H1 (cell line): ENCODE results near the gene CXCL16. TPM values are rescaled to one million over a fixed set of nuclear protein-coding genes. Genes with fewer than 3 reads are reported as not detected.

Experiments
- JUND ChIP-seq: IDR thresholded peaks from 2 replicates; pipeline ENCODE4 v1.6.1; 2011; ENCODE audit warnings: mild to moderate bottlenecking, improper control_type of control experiment, low read length
- polyA plus RNA-seq, 7 experiments: library from polyadenylated mRNA; depleted of rRNA in 3 of 7; stranded (reverse) in 5 of 7; unstranded in 2 of 7; fragments of >200 nt in 5 of 7; fragments of 200-250 nt in 2 of 7; gene quantifications; 1 replicate in 5 of 7; 2 replicates in 1 of 7; 4 replicates in 1 of 7; pipeline versions ENCODE4 v1.2.1 to v1.2.3, GENCODE V29; 2011 to 2013; ENCODE audit warnings: missing spikeins in 2 of 7, mixed read lengths in 2 of 7
- total RNA-seq: library from RNA; stranded (reverse); fragmentation: NEBNext Ultra II Directional; extraction: Animal tissue kit (Norgen Biotek cat#: 25700); gene quantifications from 2 replicates; pipeline ENCODE4 v1.2.1, GENCODE V29; 2021

Gene CXCL16
- total and polyA plus RNA-seq, 2 of the 8 experiments (the other 6 are each of a cell fraction or from before 2014, with no cell fraction given): 3.5 to 4.8 TPM

GRCh38 chr17:4740025-4740351, 260 bp upstream of the CXCL16 start (continued):
- no peak for TF ChIP-seq JUND
